MM.1S (cell line): Measurements from ENCODE around the gene ZCCHC7.
A peak's percentile ranks its signal among the peaks of the same experiment; 100 is the strongest.
"Not testable (repeated sequence)": the region's sequence is repeated elsewhere in the genome, so short reads cannot be mapped to it uniquely, and the experiment has no call there.

Source experiments
- DNase-seq: peaks from one replicate; pipeline ENCODE4 v3.0.0-alpha.2; 2015
- H2AFZ ChIP-seq: fragments of 300-600 bp; sonication (generic); 2 replicates; pipeline ENCODE4 v1.6.0; 2016; ENCODE audit warnings: antibody characterized with exemption, low read length
- H3F3A ChIP-seq: fragments of 300-600 bp; sonication (generic); 2 replicates; pipeline ENCODE4 v1.6.1; 2016; ENCODE audit warnings: mild to moderate bottlenecking, antibody characterized with exemption, low read length, moderate library complexity, mixed read lengths; ENCODE audit not compliant: insufficient read depth
- H3K27ac ChIP-seq: fragments of 300-600 bp; sonication (generic); 2 replicates; pipeline ENCODE4 v1.5.1; 2016; ENCODE audit warnings: mild to moderate bottlenecking, low read length
- H3K27me3 ChIP-seq: fragments of 300-600 bp; sonication (generic); replicated peaks from 2 replicates; pipeline ENCODE4 v1.6.0; 2016; ENCODE audit warnings: low read length; ENCODE audit not compliant: insufficient read depth
- H3K36me3 ChIP-seq: fragments of 300-600 bp; sonication (generic); replicated peaks from 2 replicates; pipeline ENCODE4 v1.6.1; 2016; ENCODE audit warnings: mild to moderate bottlenecking, low read length, mixed read lengths; ENCODE audit not compliant: insufficient read depth
- H3K4me1 ChIP-seq: fragments of 300-600 bp; sonication (generic); 2 replicates; pipeline ENCODE4 v1.6.1; 2016; ENCODE audit warnings: low read length, mixed read lengths
- H3K4me2 ChIP-seq: fragments of 300-600 bp; sonication (generic); 2 replicates; pipeline ENCODE4 v1.6.0; 2016; ENCODE audit warnings: low read depth, low read length
- H3K4me3 ChIP-seq: fragments of 300-600 bp; sonication (generic); 2 replicates; pipeline ENCODE4 v1.5.1; 2016; ENCODE audit warnings: low read length, mixed read lengths
- H3K79me2 ChIP-seq: fragments of 300-600 bp; sonication (generic); 2 replicates; pipeline ENCODE4 v1.6.1; 2016; ENCODE audit warnings: mixed run types, low read length, mixed read lengths
- H3K9ac ChIP-seq: fragments of 300-600 bp; sonication (generic); 2 replicates; pipeline ENCODE4 v1.6.1; 2016; ENCODE audit warnings: low read length, mixed read lengths
- H3K9me2 ChIP-seq: fragments of 300-600 bp; sonication (generic); replicated peaks from 2 replicates; pipeline ENCODE4 v1.6.1; 2016; ENCODE audit warnings: mild to moderate bottlenecking, low read length, mixed read lengths; ENCODE audit not compliant: insufficient read depth
- H3K9me3 ChIP-seq: fragments of 300-600 bp; sonication (generic); replicated peaks from 2 replicates; pipeline ENCODE4 v1.6.1; 2016; ENCODE audit warnings: mild to moderate bottlenecking, low read length, mixed read lengths; ENCODE audit not compliant: insufficient read depth
- H4K20me1 ChIP-seq: fragments of 300-600 bp; sonication (generic); 2 replicates; pipeline ENCODE4 v1.6.1; 2016; ENCODE audit warnings: mild to moderate bottlenecking, low read length, moderate library complexity, mixed read lengths; ENCODE audit not compliant: insufficient read depth
- EZH2 ChIP-seq: fragments of 300-600 bp; sonication (generic); optimal IDR thresholded peaks from 2 replicates; pipeline ENCODE3; 2017; ENCODE audit warnings: low read depth, mild to moderate bottlenecking, antibody characterized with exemption, low read length, mixed read lengths
- EZH2phosphoT487 ChIP-seq: fragments of 300-600 bp; sonication (generic); IDR thresholded peaks from 2 replicates; pipeline ENCODE4 v1.6.1; 2018; ENCODE audit warnings: antibody characterized with exemption, low read length
- TF ChIP-seq, protein P1 (sequence below): fragments of 300-600 bp; sonication (generic); IDR thresholded peaks from 2 replicates; pipeline ENCODE4 v1.5.1; 2016; ENCODE audit warnings: antibody characterized with exemption, low read length, mixed read lengths

Gene ZCCHC7

DNA sequence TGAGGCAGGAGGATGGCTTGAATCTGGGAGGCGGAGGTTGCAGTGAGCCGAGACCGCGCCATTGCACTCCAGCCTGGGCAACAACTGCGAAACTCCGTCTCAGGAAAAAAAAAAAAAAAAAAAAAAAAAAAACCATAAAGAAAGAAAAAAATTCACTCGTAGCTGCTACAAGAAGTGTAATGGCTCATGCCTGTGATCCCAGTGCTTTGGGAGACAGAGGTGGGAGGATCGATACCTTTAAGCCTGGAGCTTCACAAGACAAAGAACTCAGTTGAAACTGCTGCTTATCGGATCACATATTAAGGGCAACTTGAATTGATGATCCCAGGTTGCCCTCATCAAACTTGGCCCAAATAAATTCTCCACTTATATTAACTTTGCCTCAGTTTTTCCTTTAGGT is 1.0 kb upstream of the ZCCHC7 start:
- Histone ChIP-seq H3K4me1 (peaks cover 10% of the 10 kb centered on the region), H3K36me3 (no peaks in the 10 kb centered on the region), H3K79me2 (peaks cover 37% of the 10 kb centered on the region), H3K4me2 (no peak overlapping the region), H2AFZ (peak overlapping the region; percentile 73), H3K27me3 (no peaks in the 10 kb centered on the region), H3K4me3 (no peak overlapping the region), H4K20me1 (no peaks in the 10 kb centered on the region), H3K9ac (no peak overlapping the region), H3F3A (no peaks in the 10 kb centered on the region), H3K9me2 (no peaks in the 10 kb centered on the region), H3K27ac (no peak overlapping the region), H3K9me3 (no peaks in the 10 kb centered on the region)
- TF ChIP-seq, protein P1, sequence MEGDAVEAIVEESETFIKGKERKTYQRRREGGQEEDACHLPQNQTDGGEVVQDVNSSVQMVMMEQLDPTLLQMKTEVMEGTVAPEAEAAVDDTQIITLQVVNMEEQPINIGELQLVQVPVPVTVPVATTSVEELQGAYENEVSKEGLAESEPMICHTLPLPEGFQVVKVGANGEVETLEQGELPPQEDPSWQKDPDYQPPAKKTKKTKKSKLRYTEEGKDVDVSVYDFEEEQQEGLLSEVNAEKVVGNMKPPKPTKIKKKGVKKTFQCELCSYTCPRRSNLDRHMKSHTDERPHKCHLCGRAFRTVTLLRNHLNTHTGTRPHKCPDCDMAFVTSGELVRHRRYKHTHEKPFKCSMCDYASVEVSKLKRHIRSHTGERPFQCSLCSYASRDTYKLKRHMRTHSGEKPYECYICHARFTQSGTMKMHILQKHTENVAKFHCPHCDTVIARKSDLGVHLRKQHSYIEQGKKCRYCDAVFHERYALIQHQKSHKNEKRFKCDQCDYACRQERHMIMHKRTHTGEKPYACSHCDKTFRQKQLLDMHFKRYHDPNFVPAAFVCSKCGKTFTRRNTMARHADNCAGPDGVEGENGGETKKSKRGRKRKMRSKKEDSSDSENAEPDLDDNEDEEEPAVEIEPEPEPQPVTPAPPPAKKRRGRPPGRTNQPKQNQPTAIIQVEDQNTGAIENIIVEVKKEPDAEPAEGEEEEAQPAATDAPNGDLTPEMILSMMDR: no peak
- no peak for TF ChIP-seq EZH2
- TF ChIP-seq EZH2phosphoT487: no peak
- DNase-seq: no peak

DNA sequence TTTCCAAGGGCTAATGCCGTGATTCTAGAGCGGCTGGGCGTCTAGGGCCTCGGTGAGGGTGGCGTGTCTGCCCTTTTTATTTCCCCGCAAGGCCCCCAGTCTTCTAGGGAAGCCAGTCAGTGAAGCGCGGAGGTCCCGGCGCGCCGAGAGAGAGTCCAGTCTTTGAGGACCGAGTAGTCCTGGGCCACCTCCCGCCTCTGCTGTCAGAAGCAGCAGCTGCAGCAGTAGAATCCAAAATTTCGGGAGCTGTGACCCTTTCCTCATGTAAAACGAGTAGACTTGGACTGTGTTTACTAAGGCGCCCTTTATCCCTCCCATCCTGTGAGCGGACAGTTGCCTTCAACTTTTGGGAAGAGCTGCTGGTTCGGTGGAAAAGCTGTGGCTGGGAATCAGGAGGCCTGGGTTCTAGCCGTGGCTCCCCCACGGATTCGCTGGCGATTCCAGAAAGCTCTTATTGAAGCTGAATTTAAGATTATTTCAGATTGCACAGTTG is 515 bp downstream of the ZCCHC7 start:
- not testable (repeated sequence) for H3K9me3 ChIP-seq, H3K36me3 ChIP-seq, H4K20me1 ChIP-seq, H3K9me2 ChIP-seq, H3K27me3 ChIP-seq, H3F3A ChIP-seq
- Histone ChIP-seq H3K27ac (peak overlapping the region; percentile 57), H3K4me1 (peaks cover 10% of the 10 kb centered on the region), H3K79me2 (peaks cover 51% of the 10 kb centered on the region), H3K4me2 (peak overlapping the region; percentile 64), H2AFZ (peak overlapping the region; percentile 73), H3K4me3 (peak overlapping the region; percentile 91), H3K9ac (peak overlapping the region; percentile 88)
- peak; percentile 10 for DNase-seq

- no peak for DNase-seq
- H3K4me3 ChIP-seq: peak overlapping the region; percentile 91
- H3K4me1 ChIP-seq: peaks cover 10% of the 10 kb centered on the region
- H3K9ac ChIP-seq: no peak overlapping the region
- no peak overlapping the region for H2AFZ ChIP-seq
- H3F3A ChIP-seq: no peaks in the 10 kb centered on the region
- no peaks in the 10 kb centered on the region for H3K27me3 ChIP-seq
- no peaks in the 10 kb centered on the region for H3K9me2 ChIP-seq
- no peaks in the 10 kb centered on the region for H4K20me1 ChIP-seq
- no peaks in the 10 kb centered on the region for H3K9me3 ChIP-seq
- peak overlapping the region; percentile 64 for H3K4me2 ChIP-seq
- H3K79me2 ChIP-seq: peaks cover 61% of the 10 kb centered on the region
- H3K36me3 ChIP-seq: 0 out of 2 replicates have a peak, but pooled peaks cover 5% of the 10 kb centered on the region
- H3K27ac ChIP-seq: no peak overlapping the region
- no peak for TF ChIP-seq EZH2phosphoT487
- no peak for TF ChIP-seq EZH2
- TF ChIP-seq, protein P1: no peak
Observed at GRCh38 chr9:37121881-37122280, 1.5 kb downstream of the ZCCHC7 start.

DNA sequence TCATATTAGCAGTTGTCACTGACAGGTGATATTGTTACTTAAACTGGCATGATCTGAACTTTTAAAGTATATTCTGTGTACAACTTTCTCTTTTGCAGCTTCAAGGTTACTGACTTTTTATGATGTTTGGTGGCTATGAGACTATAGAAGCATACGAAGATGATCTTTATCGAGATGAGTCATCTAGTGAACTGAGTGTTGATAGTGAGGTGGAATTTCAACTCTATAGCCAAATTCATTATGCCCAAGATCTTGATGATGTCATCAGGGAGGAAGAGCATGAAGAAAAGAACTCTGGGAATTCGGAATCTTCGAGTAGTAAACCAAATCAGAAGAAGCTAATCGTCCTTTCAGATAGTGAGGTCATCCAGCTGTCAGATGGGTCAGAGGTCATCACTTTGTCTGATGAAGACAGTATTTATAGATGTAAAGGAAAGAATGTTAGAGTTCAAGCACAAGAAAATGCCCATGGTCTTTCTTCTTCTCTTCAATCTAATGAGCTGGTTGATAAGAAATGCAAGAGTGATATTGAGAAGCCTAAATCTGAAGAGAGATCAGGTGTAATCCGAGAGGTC is 5.9 kb downstream of the ZCCHC7 start:
- Histone ChIP-seq H3K27ac (no peak overlapping the region), H3F3A (no peaks in the 10 kb centered on the region), H3K9me3 (no peaks in the 10 kb centered on the region), H4K20me1 (no peaks in the 10 kb centered on the region), H3K9me2 (no peaks in the 10 kb centered on the region), H3K4me1 (peaks cover 7% of the 10 kb centered on the region), H3K36me3 (0 out of 2 replicates have a peak, but pooled peaks cover 7% of the 10 kb centered on the region), H3K4me3 (no peak overlapping the region), H3K9ac (no peak overlapping the region), H3K79me2 (peaks cover 71% of the 10 kb centered on the region), H3K27me3 (no peaks in the 10 kb centered on the region), H2AFZ (no peak overlapping the region), H3K4me2 (no peak overlapping the region)
- no peak for DNase-seq
- TF ChIP-seq, protein P1: no peak
